ENCODE measurements around the gene CALHM6.

DNA sequence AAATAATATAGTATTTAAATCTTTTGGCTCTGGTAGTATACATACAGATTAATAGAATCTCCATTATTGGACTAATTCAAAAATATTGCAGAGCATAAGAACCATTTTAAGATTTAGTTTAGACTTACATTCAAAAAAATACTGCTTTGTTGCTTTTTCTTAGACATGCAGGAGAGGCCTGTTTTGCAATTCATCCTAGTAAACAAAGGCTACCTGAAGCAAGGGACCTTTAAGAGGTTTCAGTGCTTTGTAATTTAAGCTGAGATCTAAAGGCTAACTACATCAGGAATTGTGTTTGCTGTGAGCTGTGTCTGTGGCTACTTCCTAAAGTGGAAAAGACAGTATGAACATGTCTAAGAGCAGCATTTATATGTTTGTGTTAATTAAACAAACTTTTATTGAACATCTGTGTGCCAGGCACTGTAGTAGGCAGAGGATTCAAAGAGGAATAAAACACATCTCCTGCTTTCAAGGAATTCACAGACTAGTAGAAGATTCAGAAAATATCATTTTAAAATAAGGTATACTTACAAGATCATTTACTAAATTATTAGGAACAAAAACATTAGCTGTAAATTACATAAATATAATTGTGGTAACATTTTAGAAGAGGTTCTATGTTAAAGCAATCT, 29.1 kb upstream of the CALHM6 start:
- TF ChIP-seq, protein P1, sequence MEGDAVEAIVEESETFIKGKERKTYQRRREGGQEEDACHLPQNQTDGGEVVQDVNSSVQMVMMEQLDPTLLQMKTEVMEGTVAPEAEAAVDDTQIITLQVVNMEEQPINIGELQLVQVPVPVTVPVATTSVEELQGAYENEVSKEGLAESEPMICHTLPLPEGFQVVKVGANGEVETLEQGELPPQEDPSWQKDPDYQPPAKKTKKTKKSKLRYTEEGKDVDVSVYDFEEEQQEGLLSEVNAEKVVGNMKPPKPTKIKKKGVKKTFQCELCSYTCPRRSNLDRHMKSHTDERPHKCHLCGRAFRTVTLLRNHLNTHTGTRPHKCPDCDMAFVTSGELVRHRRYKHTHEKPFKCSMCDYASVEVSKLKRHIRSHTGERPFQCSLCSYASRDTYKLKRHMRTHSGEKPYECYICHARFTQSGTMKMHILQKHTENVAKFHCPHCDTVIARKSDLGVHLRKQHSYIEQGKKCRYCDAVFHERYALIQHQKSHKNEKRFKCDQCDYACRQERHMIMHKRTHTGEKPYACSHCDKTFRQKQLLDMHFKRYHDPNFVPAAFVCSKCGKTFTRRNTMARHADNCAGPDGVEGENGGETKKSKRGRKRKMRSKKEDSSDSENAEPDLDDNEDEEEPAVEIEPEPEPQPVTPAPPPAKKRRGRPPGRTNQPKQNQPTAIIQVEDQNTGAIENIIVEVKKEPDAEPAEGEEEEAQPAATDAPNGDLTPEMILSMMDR (IDR thresholded peaks at IDR 0.05) = no peak
- TF ChIP-seq POLR2A (IDR thresholded peaks at IDR 0.05) = no peak

Data from stomach (tissue), 4 donors.